ENCODE data around the gene TTC28.

TTC28 gene

DNA sequence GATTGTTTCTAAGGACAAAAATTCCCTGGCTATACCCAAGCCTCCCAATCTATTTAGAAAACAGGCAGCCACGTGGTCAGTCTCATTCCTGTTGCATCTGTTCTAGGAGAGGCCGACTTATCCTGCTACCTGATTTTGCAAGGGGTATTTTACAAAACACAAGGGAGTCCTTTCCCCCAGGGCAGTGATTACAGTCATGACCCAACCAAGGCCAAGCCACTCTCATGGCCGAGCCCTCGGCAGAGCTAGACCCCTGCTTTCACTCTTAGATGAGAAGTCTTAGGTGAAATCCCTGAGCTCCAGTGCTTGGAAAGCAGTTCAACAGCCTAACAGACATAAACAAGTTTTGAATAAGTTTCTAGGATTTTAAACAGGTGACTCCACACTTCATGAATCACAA is 671.6 kb downstream of the TTC28 start (continued):
- TF ChIP-seq ZNF544 (tag by site-specific recombination; IDR thresholded peaks at IDR 0.05) (no peak), ZNF10 (tag by site-specific recombination; IDR thresholded peaks at IDR 0.05) (no peak), ZNF626 (tag by site-specific recombination; IDR thresholded peaks at IDR 0.05) (no peak), ZXDB (tag by site-specific recombination; IDR thresholded peaks at IDR 0.05) (no peak), HOXD13 (CRISPR knock-in tag; IDR thresholded peaks at IDR 0.05; ENCODE audit: borderline replicate concordance) (no peak), ZNF610 (tag by site-specific recombination; IDR thresholded peaks at IDR 0.05; ENCODE audit: borderline replicate concordance) (no peak), ZNF354C (tag by site-specific recombination; IDR thresholded peaks at IDR 0.05; ENCODE audit: borderline replicate concordance, low read depth) (no peak), ZNF701 (tag by site-specific recombination; IDR thresholded peaks at IDR 0.05) (no peak)
- TF ChIP-seq, protein P1, sequence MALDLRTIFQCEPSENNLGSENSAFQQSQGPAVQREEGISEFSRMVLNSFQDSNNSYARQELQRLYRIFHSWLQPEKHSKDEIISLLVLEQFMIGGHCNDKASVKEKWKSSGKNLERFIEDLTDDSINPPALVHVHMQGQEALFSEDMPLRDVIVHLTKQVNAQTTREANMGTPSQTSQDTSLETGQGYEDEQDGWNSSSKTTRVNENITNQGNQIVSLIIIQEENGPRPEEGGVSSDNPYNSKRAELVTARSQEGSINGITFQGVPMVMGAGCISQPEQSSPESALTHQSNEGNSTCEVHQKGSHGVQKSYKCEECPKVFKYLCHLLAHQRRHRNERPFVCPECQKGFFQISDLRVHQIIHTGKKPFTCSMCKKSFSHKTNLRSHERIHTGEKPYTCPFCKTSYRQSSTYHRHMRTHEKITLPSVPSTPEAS (tag by site-specific recombination; IDR thresholded peaks at IDR 0.05): no peak
- TF ChIP-seq, protein P2, sequence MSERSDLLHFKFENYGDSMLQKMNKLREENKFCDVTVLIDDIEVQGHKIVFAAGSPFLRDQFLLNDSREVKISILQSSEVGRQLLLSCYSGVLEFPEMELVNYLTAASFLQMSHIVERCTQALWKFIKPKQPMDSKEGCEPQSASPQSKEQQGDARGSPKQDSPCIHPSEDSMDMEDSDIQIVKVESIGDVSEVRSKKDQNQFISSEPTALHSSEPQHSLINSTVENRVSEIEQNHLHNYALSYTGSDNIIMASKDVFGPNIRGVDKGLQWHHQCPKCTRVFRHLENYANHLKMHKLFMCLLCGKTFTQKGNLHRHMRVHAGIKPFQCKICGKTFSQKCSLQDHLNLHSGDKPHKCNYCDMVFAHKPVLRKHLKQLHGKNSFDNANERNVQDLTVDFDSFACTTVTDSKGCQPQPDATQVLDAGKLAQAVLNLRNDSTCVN (tag by site-specific recombination; optimal IDR thresholded peaks at IDR 0.05): no peak

GRCh38 chr22:28006271-28006670 is 673.4 kb downstream of the TTC28 start:
- Histone ChIP-seq H3K4me1 (ENCODE audit: control insufficient read depth, insufficient read depth, low read length) (no peaks in the 10 kb centered on the region), H3K27ac (ENCODE audit: extremely low read depth, low read depth, low read length) (no peak overlapping the region), H3K9me3 (ENCODE audit: control insufficient read depth, insufficient read depth, low read depth, low read length) (no peaks in the 10 kb centered on the region), H3K36me3 (ENCODE audit: control insufficient read depth in 2 of 2, insufficient read depth in 1 of 2, low read length in 2 of 2) (no peaks in the 10 kb centered on the region), H3K4me3 (ENCODE audit: low read depth, low read length) (no peak overlapping the region)
- ChIA-PET POLR2A (no interaction called here), CTCF (interaction anchor here (0.6 to 6.6 kb wide), 3 partner anchors 87 to 125 kb away, joined by 4 to 61 read pairs (median 5); partner anchors contain the start of gene PITPNB)
- TF ChIP-seq ZNF174 (tag by site-specific recombination; IDR thresholded peaks at IDR 0.05): no peak
- TF ChIP-seq GLIS2 (tag by site-specific recombination; IDR thresholded peaks at IDR 0.05): no peak
- TF ChIP-seq OVOL3 (tag by site-specific recombination; IDR thresholded peaks at IDR 0.05): no peak
- no peak for TF ChIP-seq ZNF777 (tag by site-specific recombination; IDR thresholded peaks at IDR 0.05; ENCODE audit: borderline replicate concordance)
- no peak for TF ChIP-seq ZNF214 (tag by site-specific recombination; IDR thresholded peaks at IDR 0.05; ENCODE audit: borderline replicate concordance)
- no peak for TF ChIP-seq ZNF626 (tag by site-specific recombination; IDR thresholded peaks at IDR 0.05)
- no peak for TF ChIP-seq ZNF391 (tag by site-specific recombination; IDR thresholded peaks at IDR 0.05; ENCODE audit: borderline replicate concordance, low read depth)
- TF ChIP-seq, protein P3, sequence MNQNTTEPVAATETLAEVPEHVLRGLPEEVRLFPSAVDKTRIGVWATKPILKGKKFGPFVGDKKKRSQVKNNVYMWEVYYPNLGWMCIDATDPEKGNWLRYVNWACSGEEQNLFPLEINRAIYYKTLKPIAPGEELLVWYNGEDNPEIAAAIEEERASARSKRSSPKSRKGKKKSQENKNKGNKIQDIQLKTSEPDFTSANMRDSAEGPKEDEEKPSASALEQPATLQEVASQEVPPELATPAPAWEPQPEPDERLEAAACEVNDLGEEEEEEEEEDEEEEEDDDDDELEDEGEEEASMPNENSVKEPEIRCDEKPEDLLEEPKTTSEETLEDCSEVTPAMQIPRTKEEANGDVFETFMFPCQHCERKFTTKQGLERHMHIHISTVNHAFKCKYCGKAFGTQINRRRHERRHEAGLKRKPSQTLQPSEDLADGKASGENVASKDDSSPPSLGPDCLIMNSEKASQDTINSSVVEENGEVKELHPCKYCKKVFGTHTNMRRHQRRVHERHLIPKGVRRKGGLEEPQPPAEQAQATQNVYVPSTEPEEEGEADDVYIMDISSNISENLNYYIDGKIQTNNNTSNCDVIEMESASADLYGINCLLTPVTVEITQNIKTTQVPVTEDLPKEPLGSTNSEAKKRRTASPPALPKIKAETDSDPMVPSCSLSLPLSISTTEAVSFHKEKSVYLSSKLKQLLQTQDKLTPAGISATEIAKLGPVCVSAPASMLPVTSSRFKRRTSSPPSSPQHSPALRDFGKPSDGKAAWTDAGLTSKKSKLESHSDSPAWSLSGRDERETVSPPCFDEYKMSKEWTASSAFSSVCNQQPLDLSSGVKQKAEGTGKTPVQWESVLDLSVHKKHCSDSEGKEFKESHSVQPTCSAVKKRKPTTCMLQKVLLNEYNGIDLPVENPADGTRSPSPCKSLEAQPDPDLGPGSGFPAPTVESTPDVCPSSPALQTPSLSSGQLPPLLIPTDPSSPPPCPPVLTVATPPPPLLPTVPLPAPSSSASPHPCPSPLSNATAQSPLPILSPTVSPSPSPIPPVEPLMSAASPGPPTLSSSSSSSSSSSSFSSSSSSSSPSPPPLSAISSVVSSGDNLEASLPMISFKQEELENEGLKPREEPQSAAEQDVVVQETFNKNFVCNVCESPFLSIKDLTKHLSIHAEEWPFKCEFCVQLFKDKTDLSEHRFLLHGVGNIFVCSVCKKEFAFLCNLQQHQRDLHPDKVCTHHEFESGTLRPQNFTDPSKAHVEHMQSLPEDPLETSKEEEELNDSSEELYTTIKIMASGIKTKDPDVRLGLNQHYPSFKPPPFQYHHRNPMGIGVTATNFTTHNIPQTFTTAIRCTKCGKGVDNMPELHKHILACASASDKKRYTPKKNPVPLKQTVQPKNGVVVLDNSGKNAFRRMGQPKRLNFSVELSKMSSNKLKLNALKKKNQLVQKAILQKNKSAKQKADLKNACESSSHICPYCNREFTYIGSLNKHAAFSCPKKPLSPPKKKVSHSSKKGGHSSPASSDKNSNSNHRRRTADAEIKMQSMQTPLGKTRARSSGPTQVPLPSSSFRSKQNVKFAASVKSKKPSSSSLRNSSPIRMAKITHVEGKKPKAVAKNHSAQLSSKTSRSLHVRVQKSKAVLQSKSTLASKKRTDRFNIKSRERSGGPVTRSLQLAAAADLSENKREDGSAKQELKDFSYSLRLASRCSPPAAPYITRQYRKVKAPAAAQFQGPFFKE (tag by site-specific recombination; IDR thresholded peaks at IDR 0.05; ENCODE audit: borderline replicate concordance): no peak
- TF ChIP-seq KLF9 (tag by site-specific recombination; IDR thresholded peaks at IDR 0.05; ENCODE audit: low read depth): no peak
- no peak for TF ChIP-seq ZBTB21 (tag by site-specific recombination; IDR thresholded peaks at IDR 0.05)
- TF ChIP-seq ZBTB8A (tag by site-specific recombination; IDR thresholded peaks at IDR 0.05): no peak
- no peak for TF ChIP-seq ZNF23 (tag by site-specific recombination; IDR thresholded peaks at IDR 0.05; ENCODE audit: borderline replicate concordance)
- TF ChIP-seq ZNF292 (tag by site-specific recombination; IDR thresholded peaks at IDR 0.05; ENCODE audit: borderline replicate concordance, low read depth): no peak

All from HEK293 (cell line).